SK-N-SH treated with all-trans-retinoic acid at 6 μM for 48 hours (cell line): ENCODE results near the gene SMARCC1.

Experiments
- ATAC-seq: fragments of 200-7000 bp; cut with Tn5 transposase; 3 replicates; pipeline ENCODE4 v1.9.1; 2020; ENCODE audit warnings: mild to moderate bottlenecking, moderate library complexity
- ARNTL ChIP-seq: fragments of 450-650 bp; formaldehyde crosslinking; IDR thresholded peaks from 2 replicates; pipeline ENCODE4 v1.5.0; 2020; ENCODE audit warnings: low read depth, mild to moderate bottlenecking, moderate library complexity, borderline replicate concordance
- BACH2 ChIP-seq: fragments of 250-450 bp; sonication (Bioruptor Pico); IDR thresholded peaks from 2 replicates; pipeline ENCODE4 v1.9.0; 2021; ENCODE audit warnings: mild to moderate bottlenecking, borderline replicate concordance
- CSDC2 ChIP-seq: fragments of 250-450 bp; sonication (Bioruptor Pico); IDR thresholded peaks from 2 replicates; pipeline ENCODE4 v1.5.0; 2020; ENCODE audit warnings: mild to moderate bottlenecking, moderate library complexity
- CSRNP3 ChIP-seq: fragments of 250-450 bp; sonication (Bioruptor Pico); IDR thresholded peaks from 2 replicates; pipeline ENCODE4 v1.5.1; 2021; ENCODE audit warnings: mild to moderate bottlenecking, moderate library complexity
- GLIS3 ChIP-seq: fragments of 250-450 bp; sonication (Bioruptor Pico); IDR thresholded peaks from 2 replicates; pipeline ENCODE4 v1.5.0; 2020; ENCODE audit warnings: mild to moderate bottlenecking, moderate library complexity
- ISL1 ChIP-seq: fragments of 250-450 bp; sonication (Bioruptor Pico); IDR thresholded peaks from 2 replicates; pipeline ENCODE4 v2.1.2; 2022; ENCODE audit warnings: mild to moderate bottlenecking, moderate library complexity
- OSR1 ChIP-seq: fragments of 250-450 bp; sonication (Bioruptor Pico); IDR thresholded peaks from 2 replicates; pipeline ENCODE4 v1.8.0; 2022; ENCODE audit warnings: moderate library complexity, mild to moderate bottlenecking, inconsistent platforms
- PPARA ChIP-seq: fragments of 250-450 bp; sonication (Bioruptor Pico); IDR thresholded peaks from 2 replicates; pipeline ENCODE4 v1.5.0; 2020; ENCODE audit warnings: mild to moderate bottlenecking, borderline replicate concordance
- RARB ChIP-seq: fragments of 250-450 bp; sonication (Bioruptor Pico); IDR thresholded peaks from 2 replicates; pipeline ENCODE4 v1.8.0; 2021; ENCODE audit warnings: mild to moderate bottlenecking, moderate library complexity
- SNAI2 ChIP-seq: fragments of 250-450 bp; sonication (Bioruptor Pico); IDR thresholded peaks from 2 replicates; pipeline ENCODE4 v1.5.0; 2020; ENCODE audit warnings: mild to moderate bottlenecking, moderate library complexity
- TCF4 ChIP-seq: fragments of 250-450 bp; sonication (Bioruptor Pico); IDR thresholded peaks from 2 replicates; pipeline ENCODE4 v1.8.0; 2021; ENCODE audit warnings: mild to moderate bottlenecking, moderate library complexity, borderline replicate concordance
- TOX ChIP-seq: fragments of 250-450 bp; sonication (Bioruptor Pico); IDR thresholded peaks from 2 replicates; pipeline ENCODE4 v1.8.0; 2021; ENCODE audit warnings: mild to moderate bottlenecking, moderate library complexity, borderline replicate concordance
- ZC3H10 ChIP-seq: fragments of 250-450 bp; sonication (Bioruptor Pico); IDR thresholded peaks from 2 replicates; pipeline ENCODE4 v1.5.1; 2021; ENCODE audit warnings: mild to moderate bottlenecking, moderate library complexity
- ZFP3 ChIP-seq: fragments of 250-450 bp; sonication (Bioruptor Pico); IDR thresholded peaks from 2 replicates; pipeline ENCODE4 v1.5.0; 2020; ENCODE audit warnings: mild to moderate bottlenecking, moderate library complexity
- ZFP30 ChIP-seq: fragments of 450-650 bp; formaldehyde crosslinking; IDR thresholded peaks from 2 replicates; pipeline ENCODE4 v1.5.0; 2022; ENCODE audit warnings: mild to moderate bottlenecking, moderate library complexity
- ZNF565 ChIP-seq: fragments of 450-650 bp; formaldehyde crosslinking; conservative IDR thresholded peaks from 2 replicates; pipeline ENCODE4 v1.5.0; 2020; ENCODE audit warnings: low read depth, mild to moderate bottlenecking, moderate library complexity
- ZNF70 ChIP-seq: fragments of 450-650 bp; formaldehyde crosslinking; IDR thresholded peaks from 2 replicates; pipeline ENCODE4 v1.5.0; 2020; ENCODE audit warnings: mild to moderate bottlenecking, moderate library complexity
- ZNF8 ChIP-seq: fragments of 450-650 bp; formaldehyde crosslinking; IDR thresholded peaks from 2 replicates; pipeline ENCODE4 v1.5.0; 2020; ENCODE audit warnings: mild to moderate bottlenecking, moderate library complexity
- TF ChIP-seq, protein P1 (sequence below): fragments of 250-450 bp; sonication (Bioruptor Pico); IDR thresholded peaks from 2 replicates; pipeline ENCODE4 v1.5.1; 2020; ENCODE audit warnings: low read depth, mild to moderate bottlenecking, moderate library complexity
- TF ChIP-seq, protein P2 (sequence below): fragments of 250-450 bp; sonication (Bioruptor Pico); IDR thresholded peaks from 2 replicates; pipeline ENCODE4 v1.8.0; 2020; ENCODE audit warnings: mild to moderate bottlenecking, moderate library complexity, borderline replicate concordance
- TF ChIP-seq, protein P3 (sequence below): fragments of 250-450 bp; sonication (Bioruptor Pico); IDR thresholded peaks from 2 replicates; pipeline ENCODE4 v1.5.0; 2020; ENCODE audit warnings: mild to moderate bottlenecking, moderate library complexity

The SMARCC1 gene

GRCh38 chr3:47604145-47604544 is 177.5 kb downstream of the SMARCC1 start:
- ATAC-seq = no peak
- TF ChIP-seq ZC3H10 (CRISPR knock-in tag) = no peak
- no peak for TF ChIP-seq ZFP3 (CRISPR knock-in tag)
- TF ChIP-seq ZNF8 (CRISPR knock-in tag) = no peak
- TF ChIP-seq, protein P1, sequence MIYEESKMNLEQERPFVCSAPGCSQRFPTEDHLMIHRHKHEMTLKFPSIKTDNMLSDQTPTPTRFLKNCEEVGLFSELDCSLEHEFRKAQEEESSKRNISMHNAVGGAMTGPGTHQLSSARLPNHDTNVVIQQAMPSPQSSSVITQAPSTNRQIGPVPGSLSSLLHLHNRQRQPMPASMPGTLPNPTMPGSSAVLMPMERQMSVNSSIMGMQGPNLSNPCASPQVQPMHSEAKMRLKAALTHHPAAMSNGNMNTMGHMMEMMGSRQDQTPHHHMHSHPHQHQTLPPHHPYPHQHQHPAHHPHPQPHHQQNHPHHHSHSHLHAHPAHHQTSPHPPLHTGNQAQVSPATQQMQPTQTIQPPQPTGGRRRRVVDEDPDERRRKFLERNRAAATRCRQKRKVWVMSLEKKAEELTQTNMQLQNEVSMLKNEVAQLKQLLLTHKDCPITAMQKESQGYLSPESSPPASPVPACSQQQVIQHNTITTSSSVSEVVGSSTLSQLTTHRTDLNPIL = no peak
- TF ChIP-seq TOX (CRISPR knock-in tag) = no peak
- TF ChIP-seq RARB (CRISPR knock-in tag) = no peak
- TF ChIP-seq CSRNP3 = no peak
- no peak for TF ChIP-seq TCF4 (CRISPR knock-in tag)
- TF ChIP-seq ZNF70 (CRISPR knock-in tag) = no peak
- TF ChIP-seq BACH2 = no peak
- TF ChIP-seq SNAI2 (CRISPR knock-in tag) = no peak
- no peak for TF ChIP-seq ZFP30 (CRISPR knock-in tag)

DNA sequence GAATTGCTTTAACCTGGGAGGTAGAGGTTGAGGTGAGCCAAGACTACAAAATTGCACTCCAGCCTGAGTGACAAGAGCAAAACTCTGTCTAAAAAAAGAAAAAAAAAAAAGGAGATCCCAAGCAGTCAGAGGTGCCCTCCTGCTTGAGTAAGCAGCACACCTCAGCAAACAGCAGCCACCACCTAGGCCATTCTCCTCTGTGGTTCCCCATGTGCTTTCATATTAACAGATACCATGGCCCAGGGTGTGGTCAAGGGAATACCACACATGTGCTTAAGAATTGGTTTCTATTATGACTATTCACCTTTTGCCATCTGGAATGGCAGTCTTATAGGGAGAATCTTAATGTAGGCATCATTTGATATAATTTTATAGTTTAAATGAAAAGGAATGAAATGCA is 178.4 kb downstream of the SMARCC1 start:
- no peak for ATAC-seq
- TF ChIP-seq ISL1 (CRISPR knock-in tag) (no peak), TOX (CRISPR knock-in tag) (no peak), RARB (CRISPR knock-in tag) (no peak), PPARA (CRISPR knock-in tag) (no peak), SNAI2 (CRISPR knock-in tag) (no peak), TCF4 (CRISPR knock-in tag) (no peak), CSDC2 (CRISPR knock-in tag) (no peak), BACH2 (no peak)
- TF ChIP-seq, protein P1 = no peak
- TF ChIP-seq, protein P2, sequence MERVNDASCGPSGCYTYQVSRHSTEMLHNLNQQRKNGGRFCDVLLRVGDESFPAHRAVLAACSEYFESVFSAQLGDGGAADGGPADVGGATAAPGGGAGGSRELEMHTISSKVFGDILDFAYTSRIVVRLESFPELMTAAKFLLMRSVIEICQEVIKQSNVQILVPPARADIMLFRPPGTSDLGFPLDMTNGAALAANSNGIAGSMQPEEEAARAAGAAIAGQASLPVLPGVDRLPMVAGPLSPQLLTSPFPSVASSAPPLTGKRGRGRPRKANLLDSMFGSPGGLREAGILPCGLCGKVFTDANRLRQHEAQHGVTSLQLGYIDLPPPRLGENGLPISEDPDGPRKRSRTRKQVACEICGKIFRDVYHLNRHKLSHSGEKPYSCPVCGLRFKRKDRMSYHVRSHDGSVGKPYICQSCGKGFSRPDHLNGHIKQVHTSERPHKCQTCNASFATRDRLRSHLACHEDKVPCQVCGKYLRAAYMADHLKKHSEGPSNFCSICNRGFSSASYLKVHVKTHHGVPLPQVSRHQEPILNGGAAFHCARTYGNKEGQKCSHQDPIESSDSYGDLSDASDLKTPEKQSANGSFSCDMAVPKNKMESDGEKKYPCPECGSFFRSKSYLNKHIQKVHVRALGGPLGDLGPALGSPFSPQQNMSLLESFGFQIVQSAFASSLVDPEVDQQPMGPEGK (CRISPR knock-in tag) = no peak

GRCh38 chr3:47601281-47601680 is 180.4 kb downstream of the SMARCC1 start:
- TF ChIP-seq OSR1 (CRISPR knock-in tag) (no peak), ZFP30 (CRISPR knock-in tag) (no peak), ZNF8 (CRISPR knock-in tag) (no peak), ISL1 (CRISPR knock-in tag) (no peak), RARB (CRISPR knock-in tag) (no peak), ZNF70 (CRISPR knock-in tag) (no peak), ARNTL (CRISPR knock-in tag) (no peak), ZNF565 (no peak), BACH2 (no peak), CSDC2 (CRISPR knock-in tag) (no peak), SNAI2 (CRISPR knock-in tag) (no peak), ZC3H10 (CRISPR knock-in tag) (no peak), CSRNP3 (no peak), TCF4 (CRISPR knock-in tag) (no peak), GLIS3 (CRISPR knock-in tag) (no peak)
- TF ChIP-seq, protein P2 (CRISPR knock-in tag) = no peak
- TF ChIP-seq, protein P1 = no peak
- TF ChIP-seq, protein P3, sequence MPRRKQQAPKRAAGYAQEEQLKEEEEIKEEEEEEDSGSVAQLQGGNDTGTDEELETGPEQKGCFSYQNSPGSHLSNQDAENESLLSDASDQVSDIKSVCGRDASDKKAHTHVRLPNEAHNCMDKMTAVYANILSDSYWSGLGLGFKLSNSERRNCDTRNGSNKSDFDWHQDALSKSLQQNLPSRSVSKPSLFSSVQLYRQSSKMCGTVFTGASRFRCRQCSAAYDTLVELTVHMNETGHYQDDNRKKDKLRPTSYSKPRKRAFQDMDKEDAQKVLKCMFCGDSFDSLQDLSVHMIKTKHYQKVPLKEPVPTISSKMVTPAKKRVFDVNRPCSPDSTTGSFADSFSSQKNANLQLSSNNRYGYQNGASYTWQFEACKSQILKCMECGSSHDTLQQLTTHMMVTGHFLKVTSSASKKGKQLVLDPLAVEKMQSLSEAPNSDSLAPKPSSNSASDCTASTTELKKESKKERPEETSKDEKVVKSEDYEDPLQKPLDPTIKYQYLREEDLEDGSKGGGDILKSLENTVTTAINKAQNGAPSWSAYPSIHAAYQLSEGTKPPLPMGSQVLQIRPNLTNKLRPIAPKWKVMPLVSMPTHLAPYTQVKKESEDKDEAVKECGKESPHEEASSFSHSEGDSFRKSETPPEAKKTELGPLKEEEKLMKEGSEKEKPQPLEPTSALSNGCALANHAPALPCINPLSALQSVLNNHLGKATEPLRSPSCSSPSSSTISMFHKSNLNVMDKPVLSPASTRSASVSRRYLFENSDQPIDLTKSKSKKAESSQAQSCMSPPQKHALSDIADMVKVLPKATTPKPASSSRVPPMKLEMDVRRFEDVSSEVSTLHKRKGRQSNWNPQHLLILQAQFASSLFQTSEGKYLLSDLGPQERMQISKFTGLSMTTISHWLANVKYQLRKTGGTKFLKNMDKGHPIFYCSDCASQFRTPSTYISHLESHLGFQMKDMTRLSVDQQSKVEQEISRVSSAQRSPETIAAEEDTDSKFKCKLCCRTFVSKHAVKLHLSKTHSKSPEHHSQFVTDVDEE (CRISPR knock-in tag) = no peak
- TF ChIP-seq, all 23 proteins: peak for 0
- ATAC-seq = no peak
